ENCODE measurements around the gene CFHR2. TPM values are rescaled to one million over a fixed set of nuclear protein-coding genes. Genes with fewer than 3 reads are reported as not detected.

Gene CFHR2
- total RNA-seq, 1 donor = not detected

- no peak for TF ChIP-seq CTCF (IDR thresholded peaks at IDR 0.05; ENCODE audit: insufficient read depth, low read length)
- peak; percentile 33 for DNase-seq (ENCODE audit: low read depth)
These were observed 8.3 kb downstream of the CFHR2 start for GRCh38 chr1:196951711-196952394.

GRCh38 chr1:196954778-196955177, 11.2 kb downstream of the CFHR2 start:
- DNase-seq (ENCODE audit: low read depth) = no peak
- no peak overlapping the region for H3K4me3 ChIP-seq (ENCODE audit: low read depth, low read length)
- no peak for TF ChIP-seq CTCF (IDR thresholded peaks at IDR 0.05; ENCODE audit: insufficient read depth, low read length)

More at GRCh38 chr1:196951711-196952394, 8.3 kb downstream of the CFHR2 start:
- H3K4me3 ChIP-seq (ENCODE audit: low read depth, low read length) = no peak overlapping the region

- no peak for TF ChIP-seq CTCF (IDR thresholded peaks at IDR 0.05; ENCODE audit: insufficient read depth, low read length)
- DNase-seq (ENCODE audit: low read depth) = no peak
- no peak overlapping the region for H3K4me3 ChIP-seq (ENCODE audit: low read depth, low read length)
These were observed 12.4 kb downstream of the CFHR2 start for GRCh38 chr1:196955926-196956325.

- TF ChIP-seq CTCF (IDR thresholded peaks at IDR 0.05; ENCODE audit: insufficient read depth, low read length) = no peak
- H3K4me3 ChIP-seq (ENCODE audit: low read depth, low read length) = no peak overlapping the region
- DNase-seq (ENCODE audit: low read depth) = no peak
These were observed 17.3 kb downstream of the CFHR2 start for GRCh38 chr1:196960854-196961253.

- no peak for DNase-seq (ENCODE audit: low read depth)
- no peak for TF ChIP-seq CTCF (IDR thresholded peaks at IDR 0.05; ENCODE audit: insufficient read depth, low read length)
- H3K4me3 ChIP-seq (ENCODE audit: low read depth, low read length) = no peak overlapping the region
These were observed 26.6 kb downstream of the CFHR2 start for GRCh38 chr1:196970182-196970581.

GRCh38 chr1:196976278-196976677, 32.7 kb downstream of the CFHR2 start:
- DNase-seq (ENCODE audit: low read depth) = no peak
- no peak overlapping the region for H3K4me3 ChIP-seq (ENCODE audit: low read depth, low read length)
- TF ChIP-seq CTCF (IDR thresholded peaks at IDR 0.05; ENCODE audit: insufficient read depth, low read length) = no peak

- DNase-seq (ENCODE audit: low read depth) = no peak
- TF ChIP-seq CTCF (IDR thresholded peaks at IDR 0.05; ENCODE audit: insufficient read depth, low read length) = no peak
- H3K4me3 ChIP-seq (ENCODE audit: low read depth, low read length) = no peak within 1 kb of the TSS
These were observed 33.7 kb downstream of the CFHR2 start, which contains the start of gene CFHR5 for GRCh38 chr1:196977278-196977677. CFHR5 (plus strand) TSS chr1:196977556; CDS start chr1:196977665, 109 bp downstream.

Data from fibroblast of the aortic adventitia (primary cell).